Measurements from ENCODE around the gene SLC9C2.
"Not testable (repeated sequence)": the region's sequence is repeated elsewhere in the genome, so short reads cannot be mapped to it uniquely, and the experiment has no call there.

SLC9C2 gene

DNA sequence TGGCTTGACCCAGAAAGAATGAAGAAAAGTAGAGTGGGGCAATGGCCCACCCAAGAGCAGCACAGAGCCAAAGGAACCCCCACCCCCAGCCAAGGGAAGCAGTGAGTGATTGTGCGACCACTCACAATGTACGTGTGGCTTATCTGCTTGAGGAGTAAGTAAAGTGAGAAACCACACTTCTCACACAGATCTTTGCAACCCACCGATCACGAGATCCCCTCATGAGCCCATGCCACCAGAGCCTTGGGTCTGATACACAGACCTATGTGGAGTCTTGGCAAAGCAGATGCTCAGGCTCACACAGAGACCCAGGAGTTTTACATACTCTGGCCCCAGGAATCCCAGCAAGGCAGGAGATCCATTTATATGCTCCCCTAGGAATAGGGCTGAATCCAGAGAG, 14.0 kb upstream of the SLC9C2 start:
- Histone ChIP-seq H3K27ac (no peak overlapping the region), H3K4me3 (ENCODE audit: low read depth in 1 of 2, low read length in 1 of 2) (no peak overlapping the region), H3K9me3 (no peaks in the 10 kb centered on the region), H3K4me1 (ENCODE audit: control insufficient read depth in 1 of 2, insufficient read depth in 1 of 2, low read depth in 1 of 2, low read length in 1 of 2) (no peaks in the 10 kb centered on the region), H3K36me3 (no peaks in the 10 kb centered on the region), H3K27me3 (no peaks in the 10 kb centered on the region)
- TF ChIP-seq, protein P1, sequence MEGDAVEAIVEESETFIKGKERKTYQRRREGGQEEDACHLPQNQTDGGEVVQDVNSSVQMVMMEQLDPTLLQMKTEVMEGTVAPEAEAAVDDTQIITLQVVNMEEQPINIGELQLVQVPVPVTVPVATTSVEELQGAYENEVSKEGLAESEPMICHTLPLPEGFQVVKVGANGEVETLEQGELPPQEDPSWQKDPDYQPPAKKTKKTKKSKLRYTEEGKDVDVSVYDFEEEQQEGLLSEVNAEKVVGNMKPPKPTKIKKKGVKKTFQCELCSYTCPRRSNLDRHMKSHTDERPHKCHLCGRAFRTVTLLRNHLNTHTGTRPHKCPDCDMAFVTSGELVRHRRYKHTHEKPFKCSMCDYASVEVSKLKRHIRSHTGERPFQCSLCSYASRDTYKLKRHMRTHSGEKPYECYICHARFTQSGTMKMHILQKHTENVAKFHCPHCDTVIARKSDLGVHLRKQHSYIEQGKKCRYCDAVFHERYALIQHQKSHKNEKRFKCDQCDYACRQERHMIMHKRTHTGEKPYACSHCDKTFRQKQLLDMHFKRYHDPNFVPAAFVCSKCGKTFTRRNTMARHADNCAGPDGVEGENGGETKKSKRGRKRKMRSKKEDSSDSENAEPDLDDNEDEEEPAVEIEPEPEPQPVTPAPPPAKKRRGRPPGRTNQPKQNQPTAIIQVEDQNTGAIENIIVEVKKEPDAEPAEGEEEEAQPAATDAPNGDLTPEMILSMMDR (IDR thresholded peaks at IDR 0.05) = no peak

DNA sequence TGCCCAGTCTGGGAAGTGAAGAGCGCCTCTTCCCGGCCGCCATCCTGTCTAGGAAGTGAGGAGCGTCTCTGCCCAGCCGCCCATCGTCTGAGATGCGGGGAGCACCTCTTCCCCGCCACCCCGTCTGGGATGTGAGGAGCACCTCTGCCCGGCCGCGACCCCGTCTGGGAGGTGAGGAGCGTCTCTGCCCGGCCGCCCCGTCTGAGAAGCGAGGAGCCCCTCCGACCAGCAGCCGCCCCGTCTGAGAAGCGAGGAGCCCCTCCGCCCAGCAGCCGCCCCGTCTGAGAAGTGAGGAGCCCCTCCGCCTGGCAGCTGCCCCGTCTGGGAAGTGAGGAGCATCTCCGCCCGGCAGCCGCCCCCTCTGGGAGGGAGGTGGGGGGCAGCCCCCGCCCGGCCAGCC, 10.2 kb upstream of the SLC9C2 start:
- not testable (repeated sequence) for H3K27ac ChIP-seq; H3K27me3 ChIP-seq; H3K36me3 ChIP-seq; H3K9me3 ChIP-seq; H3K4me1 ChIP-seq (ENCODE audit: control insufficient read depth in 1 of 2, insufficient read depth in 1 of 2, low read depth in 1 of 2, low read length in 1 of 2); H3K4me3 ChIP-seq (ENCODE audit: low read depth in 1 of 2, low read length in 1 of 2)

DNA sequence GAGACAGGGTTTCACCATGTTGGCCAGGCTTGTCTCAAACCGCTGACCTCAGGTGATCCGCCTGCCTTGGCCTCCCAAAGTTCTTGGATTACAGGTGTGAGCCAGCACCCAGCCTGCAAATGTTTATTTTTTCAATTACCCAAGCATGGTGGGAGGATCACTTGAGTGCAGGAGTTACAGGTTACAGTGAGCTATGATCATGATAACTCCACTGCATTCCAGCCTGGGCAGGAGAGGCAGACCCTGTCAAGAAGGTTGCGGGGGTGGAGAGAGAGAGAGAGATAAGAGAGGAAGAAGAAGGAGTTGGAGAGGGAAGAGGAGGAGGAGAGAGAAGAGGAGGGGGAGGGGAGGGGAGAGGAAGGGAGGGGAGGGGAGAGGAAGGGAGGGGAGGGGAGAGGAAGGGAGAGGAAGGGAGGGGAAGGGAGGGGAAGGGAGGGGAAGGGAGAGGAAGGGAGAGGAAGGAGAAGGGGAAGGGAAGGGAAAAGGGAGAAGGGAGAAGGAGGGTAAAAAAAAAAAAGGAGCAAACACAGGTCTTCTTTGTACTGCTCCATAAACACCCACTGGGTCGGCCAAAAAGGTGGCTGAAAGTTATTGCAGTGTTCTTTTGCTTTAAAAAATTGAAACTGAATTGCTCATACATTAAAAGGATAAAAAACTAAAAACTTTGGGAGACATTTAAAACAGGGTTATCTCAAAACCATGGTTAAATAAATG, 5.8 kb upstream of the SLC9C2 start:
- no peaks in the 10 kb centered on the region for H3K27me3 ChIP-seq
- no peaks in the 10 kb centered on the region for H3K9me3 ChIP-seq
- H3K4me3 ChIP-seq (ENCODE audit: low read depth in 1 of 2, low read length in 1 of 2) = no peak overlapping the region
- H3K27ac ChIP-seq = no peak overlapping the region
- no peaks in the 10 kb centered on the region for H3K36me3 ChIP-seq
- TF ChIP-seq, protein P1 (IDR thresholded peaks at IDR 0.05) = no peak
- H3K4me1 ChIP-seq (ENCODE audit: control insufficient read depth in 1 of 2, insufficient read depth in 1 of 2, low read depth in 1 of 2, low read length in 1 of 2) = no peaks in the 10 kb centered on the region

DNA sequence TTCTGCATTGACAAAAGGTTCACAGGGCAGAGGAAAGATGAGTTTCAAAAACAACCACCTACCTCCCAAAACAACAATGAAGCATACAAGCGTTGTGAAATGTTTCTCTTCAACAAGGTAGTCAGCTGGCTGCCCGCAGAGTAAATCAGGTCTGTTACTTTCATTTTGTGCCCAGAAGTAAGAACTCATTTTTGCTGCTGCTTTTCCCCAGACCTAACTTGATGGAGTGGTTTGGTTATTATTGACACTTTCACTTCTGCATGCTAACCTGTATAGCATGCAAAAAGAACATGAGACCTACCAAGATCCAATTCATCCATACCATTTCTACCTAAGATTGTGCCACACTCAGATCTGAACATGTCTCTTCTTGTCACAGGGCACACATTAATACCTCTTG, 1.3 kb downstream of the SLC9C2 start:
- Histone ChIP-seq H3K27me3 (no peaks in the 10 kb centered on the region), H3K27ac (no peak overlapping the region), H3K36me3 (no peaks in the 10 kb centered on the region), H3K9me3 (no peaks in the 10 kb centered on the region), H3K4me3 (ENCODE audit: low read depth in 1 of 2, low read length in 1 of 2) (no peak overlapping the region), H3K4me1 (ENCODE audit: control insufficient read depth in 1 of 2, insufficient read depth in 1 of 2, low read depth in 1 of 2, low read length in 1 of 2) (no peaks in the 10 kb centered on the region)
- TF ChIP-seq, protein P1 (IDR thresholded peaks at IDR 0.05) = no peak

DNA sequence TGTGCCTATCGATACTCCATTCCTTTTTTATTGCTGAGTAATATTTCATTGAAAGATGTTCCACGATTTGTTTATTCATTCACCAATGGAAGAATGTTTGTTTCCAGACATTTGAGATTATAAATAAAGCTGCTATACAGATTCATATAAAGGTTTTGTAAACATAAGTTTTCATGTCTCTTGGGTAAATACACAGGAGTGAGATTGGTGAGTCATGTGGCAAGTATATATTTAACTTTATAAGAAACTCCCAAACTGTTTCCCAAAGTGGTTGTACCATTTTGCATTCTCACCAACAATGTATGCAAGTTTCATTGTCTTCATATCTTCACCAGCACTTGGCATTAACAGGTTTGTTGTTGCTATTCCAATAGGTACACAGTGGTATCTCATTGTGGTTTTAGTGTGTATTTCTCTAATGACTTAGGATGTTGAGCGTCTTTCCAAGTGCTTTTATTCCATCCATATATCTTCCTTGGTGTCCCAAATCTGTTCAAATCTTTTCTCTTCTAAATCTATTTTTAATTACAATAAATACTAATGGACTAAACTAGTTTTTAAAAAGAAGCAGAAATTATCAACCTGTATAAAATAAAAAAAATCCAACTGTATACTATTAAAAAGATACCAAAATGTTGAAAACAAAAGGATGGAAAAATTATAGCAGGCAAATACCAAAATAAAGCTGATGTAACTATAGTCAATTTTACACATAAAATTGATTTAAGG, 6.6 kb downstream of the SLC9C2 start:
- H3K27ac ChIP-seq = no peak overlapping the region
- no peaks in the 10 kb centered on the region for H3K4me1 ChIP-seq (ENCODE audit: control insufficient read depth in 1 of 2, insufficient read depth in 1 of 2, low read depth in 1 of 2, low read length in 1 of 2)
- no peaks in the 10 kb centered on the region for H3K36me3 ChIP-seq
- H3K4me3 ChIP-seq (ENCODE audit: low read depth in 1 of 2, low read length in 1 of 2) = no peak overlapping the region
- H3K9me3 ChIP-seq = no peaks in the 10 kb centered on the region
- TF ChIP-seq, protein P1 (IDR thresholded peaks at IDR 0.05) = no peak
- H3K27me3 ChIP-seq = no peaks in the 10 kb centered on the region

DNA sequence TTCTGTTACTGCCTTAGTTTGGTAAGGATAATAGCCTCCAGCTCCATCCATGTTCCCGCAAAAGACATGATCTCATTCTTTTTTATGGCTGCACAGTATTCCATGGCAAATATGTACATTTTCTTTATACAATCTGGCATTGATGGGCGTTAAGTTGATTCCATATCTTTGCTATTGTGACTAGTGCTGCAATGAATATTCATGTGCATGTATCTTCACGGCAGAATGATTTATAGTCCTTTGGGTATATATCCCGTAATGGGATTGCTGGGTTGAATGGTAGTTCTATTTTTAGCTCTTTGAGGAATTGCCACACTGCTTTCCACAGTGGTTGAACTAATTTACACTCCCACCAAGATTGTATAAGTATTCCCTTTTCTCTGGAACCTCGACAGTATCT, 11.7 kb downstream of the SLC9C2 start:
- H3K27ac ChIP-seq; H3K4me1 ChIP-seq (ENCODE audit: control insufficient read depth in 1 of 2, insufficient read depth in 1 of 2, low read depth in 1 of 2, low read length in 1 of 2); H3K4me3 ChIP-seq (ENCODE audit: low read depth in 1 of 2, low read length in 1 of 2); H3K9me3 ChIP-seq; H3K36me3 ChIP-seq; H3K27me3 ChIP-seq: not testable (repeated sequence)
